Measurements from ENCODE around the gene TMEM109.
"Not testable (repeated sequence)": the region's sequence is repeated elsewhere in the genome, so short reads cannot be mapped to it uniquely, and the experiment has no call there.

The TMEM109 gene

GRCh38 chr11:60905551-60906113 is 8.3 kb upstream of the TMEM109 start:
- H3K27ac ChIP-seq, result peak overlapping the region; percentile 95 to 98
- H3K4me3 ChIP-seq, result peak overlapping the region; percentile 99
- no peak for TF ChIP-seq CTCF (IDR thresholded peaks at IDR 0.05)
- no peak for DNase-seq (ENCODE audit: low spot score)

- peak within 1 kb of the TSS; percentile 95 to 98 for H3K27ac ChIP-seq
- H3K4me3 ChIP-seq, result peak within 1 kb of the TSS; percentile 99
- TF ChIP-seq CTCF (IDR thresholded peaks at IDR 0.05), result no peak
- DNase-seq (ENCODE audit: low spot score), result peak; percentile 97
Observed at GRCh38 chr11:60906132-60906972, 7.6 kb upstream of the TMEM109 start, which contains the start of gene PRPF19. PRPF19 (minus strand) TSS chr11:60906585; CDS start chr11:60906382, 203 bp downstream.

- no peak overlapping the region for H3K27ac ChIP-seq
- TF ChIP-seq CTCF (IDR thresholded peaks at IDR 0.05), result no peak
- DNase-seq (ENCODE audit: low spot score), result no peak
- no peak overlapping the region for H3K4me3 ChIP-seq
Observed at GRCh38 chr11:60908803-60909202, 5.2 kb upstream of the TMEM109 start.

GRCh38 chr11:60909680-60910280 is 4.2 kb upstream of the TMEM109 start:
- H3K4me3 ChIP-seq; DNase-seq (ENCODE audit: low spot score); H3K27ac ChIP-seq: not testable (repeated sequence)

GRCh38 chr11:60910281-60910687 is 3.7 kb upstream of the TMEM109 start:
- TF ChIP-seq CTCF (IDR thresholded peaks at IDR 0.05), result no peak
- DNase-seq (ENCODE audit: low spot score), result no peak
- H3K4me3 ChIP-seq, result no peak overlapping the region
- no peak overlapping the region for H3K27ac ChIP-seq

- no peak overlapping the region for H3K4me3 ChIP-seq
- no peak for DNase-seq (ENCODE audit: low spot score)
- TF ChIP-seq CTCF (IDR thresholded peaks at IDR 0.05), result no peak
- peak overlapping the region in 1 of 2 donors; percentile 8 for H3K27ac ChIP-seq
Observed at GRCh38 chr11:60910711-60911380, 3.1 kb upstream of the TMEM109 start.

GRCh38 chr11:60912223-60912850 is 1.6 kb upstream of the TMEM109 start:
- Histone ChIP-seq H3K27ac (no peak overlapping the region), H3K4me3 (no peak overlapping the region)
- no peak for DNase-seq (ENCODE audit: low spot score)
- TF ChIP-seq CTCF (IDR thresholded peaks at IDR 0.05), result no peak
